MCF 10A (cell line): Measurements from ENCODE around the gene HBA2. TPM values are rescaled to one million over a fixed set of nuclear protein-coding genes. Genes with fewer than 3 reads are reported as not detected.
"Not testable (repeated sequence)": the region's sequence is repeated elsewhere in the genome, so short reads cannot be mapped to it uniquely, and the experiment has no call there.

Source experiments
- BruUV-seq: library from RNA; stranded (reverse); fragments of 400-500 nt; replicated peaks from 2 replicates; lab custom pipeline; 2021; lab: Mats Ljungman, UMichigan
- CTCF ChIA-PET: fragments of 300-600 bp; sonication (Branson Sonifier 250); formaldehyde crosslinking; extraction: SDS; loops from one replicate; lab custom pipeline; 2021; ENCODE audit warnings: antibody characterized with exemption, inconsistent platforms; lab: Yijun Ruan, JAX
- POLR2A ChIA-PET: fragments of 300-600, 350-650 bp; sonication (Branson Sonifier 250); formaldehyde crosslinking; extraction: SDS; loops from one replicate; lab custom pipeline; 2020; ENCODE audit warnings: antibody characterized with exemption, inconsistent platforms; lab: Yijun Ruan, JAX
- DNase-seq: peaks from one replicate; pipeline ENCODE4 v3.0.0-alpha.2; 2018; ENCODE audit not compliant: unreplicated experiment
- H3K27ac Mint-ChIP-seq: one replicate; pipeline ENCODE4 v1.8.0; 2022; ENCODE audit warnings: mild to moderate bottlenecking, low read depth, mixed read lengths; ENCODE audit not compliant: unreplicated experiment
- H3K27me3 Mint-ChIP-seq: one replicate; pipeline ENCODE4 v1.8.0; 2022; ENCODE audit warnings: mixed read lengths; ENCODE audit not compliant: insufficient read depth, unreplicated experiment
- H3K36me3 Mint-ChIP-seq: one replicate; pipeline ENCODE4 v1.8.0; 2022; ENCODE audit warnings: mild to moderate bottlenecking, moderate library complexity, mixed read lengths; ENCODE audit not compliant: insufficient read depth, unreplicated experiment
- H3K4me1 Mint-ChIP-seq: one replicate; pipeline ENCODE4 v1.8.0; 2022; ENCODE audit warnings: mixed read lengths; ENCODE audit not compliant: insufficient read depth, unreplicated experiment
- H3K4me3 Mint-ChIP-seq: one replicate; pipeline ENCODE4 v1.8.0; 2022; ENCODE audit warnings: mild to moderate bottlenecking, moderate library complexity, mixed read lengths; ENCODE audit not compliant: unreplicated experiment
- H3K9me3 Mint-ChIP-seq: one replicate; pipeline ENCODE4 v1.8.0; 2022; ENCODE audit warnings: mixed read lengths; ENCODE audit not compliant: unreplicated experiment
- intact Hi-C: fragments of 100-400 bp; cut with micrococcal nuclease; formaldehyde crosslinking; loops from 2 replicates; pipeline ENCODE4 v1.14.1; 2022
- total RNA-seq: library from RNA; stranded (reverse); gene quantifications from 2 replicates; pipeline ENCODE4 v1.2.3, GENCODE V29; 2022
- TF ChIP-seq, protein P1 (sequence below): fragments of 200-600 bp; IDR thresholded peaks from one replicate; pipeline ENCODE4 v1.8.0; 2022; ENCODE audit warnings: antibody characterized with exemption, mild to moderate bottlenecking; ENCODE audit not compliant: unreplicated experiment

HBA2 gene
- total RNA-seq, 1 experiment from 2014 or later, result not detected

DNA sequence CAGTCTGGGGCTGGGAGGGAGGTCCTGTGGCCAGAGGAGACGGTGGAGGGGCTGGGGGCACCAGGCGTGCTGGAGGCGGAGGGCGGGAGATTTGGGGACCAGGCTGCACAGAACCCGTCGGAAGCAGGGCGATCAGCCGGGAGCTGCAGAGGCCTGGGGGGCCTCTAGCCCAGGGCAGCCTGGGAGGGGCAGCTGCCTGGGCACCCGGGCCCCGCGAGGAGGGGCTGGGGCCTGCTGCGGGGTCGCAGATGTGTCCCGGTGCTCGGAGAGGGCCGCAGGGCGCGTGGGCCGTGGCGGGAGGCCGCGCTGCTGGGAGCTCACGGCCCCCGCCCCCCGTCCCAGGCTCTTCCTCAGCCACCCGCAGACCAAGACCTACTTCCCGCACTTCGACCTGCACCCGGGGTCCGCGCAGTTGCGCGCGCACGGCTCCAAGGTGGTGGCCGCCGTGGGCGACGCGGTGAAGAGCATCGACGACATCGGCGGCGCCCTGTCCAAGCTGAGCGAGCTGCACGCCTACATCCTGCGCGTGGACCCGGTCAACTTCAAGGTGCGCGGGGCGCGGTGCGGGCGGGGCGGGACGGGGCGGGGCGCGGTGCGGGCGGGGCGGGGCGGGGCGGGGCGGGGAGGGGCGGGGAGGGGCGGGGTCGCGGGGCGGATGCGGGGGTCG lies 19.0 kb upstream of the HBA2 start:
- CTCF ChIA-PET, result not testable (repeated sequence)

DNA sequence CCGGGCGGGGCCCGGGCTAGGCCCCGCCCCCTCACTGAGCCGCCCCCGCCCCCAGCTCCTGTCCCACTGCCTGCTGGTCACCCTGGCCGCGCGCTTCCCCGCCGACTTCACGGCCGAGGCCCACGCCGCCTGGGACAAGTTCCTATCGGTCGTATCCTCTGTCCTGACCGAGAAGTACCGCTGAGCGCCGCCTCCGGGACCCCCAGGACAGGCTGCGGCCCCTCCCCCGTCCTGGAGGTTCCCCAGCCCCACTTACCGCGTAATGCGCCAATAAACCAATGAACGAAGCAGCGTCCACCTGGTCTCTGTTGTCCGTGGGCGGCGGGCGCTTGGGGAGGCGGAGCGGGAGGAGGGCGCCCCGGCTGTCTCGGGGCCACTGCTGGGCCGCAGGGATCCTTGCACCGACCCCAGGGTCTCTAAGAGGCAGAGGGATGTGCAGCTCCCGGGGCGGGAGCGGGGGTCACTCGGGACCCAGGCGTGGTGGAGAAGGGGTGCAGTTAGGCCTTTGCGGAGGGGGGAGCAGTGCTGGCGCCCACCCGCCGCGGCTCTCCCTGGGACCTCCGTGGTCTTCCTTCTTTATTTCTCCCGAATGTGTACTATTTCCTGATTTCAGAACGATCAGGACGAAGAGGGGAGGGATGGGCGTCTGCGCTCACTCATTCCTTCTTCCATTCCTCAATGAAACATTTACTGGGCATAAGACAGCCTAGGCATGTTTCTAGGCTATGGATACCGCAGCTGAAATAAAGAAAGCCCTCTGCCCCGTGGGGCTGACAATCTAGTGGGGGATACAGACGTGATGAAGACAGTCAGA lies 18.3 kb upstream of the HBA2 start:
- TF ChIP-seq, protein P1, sequence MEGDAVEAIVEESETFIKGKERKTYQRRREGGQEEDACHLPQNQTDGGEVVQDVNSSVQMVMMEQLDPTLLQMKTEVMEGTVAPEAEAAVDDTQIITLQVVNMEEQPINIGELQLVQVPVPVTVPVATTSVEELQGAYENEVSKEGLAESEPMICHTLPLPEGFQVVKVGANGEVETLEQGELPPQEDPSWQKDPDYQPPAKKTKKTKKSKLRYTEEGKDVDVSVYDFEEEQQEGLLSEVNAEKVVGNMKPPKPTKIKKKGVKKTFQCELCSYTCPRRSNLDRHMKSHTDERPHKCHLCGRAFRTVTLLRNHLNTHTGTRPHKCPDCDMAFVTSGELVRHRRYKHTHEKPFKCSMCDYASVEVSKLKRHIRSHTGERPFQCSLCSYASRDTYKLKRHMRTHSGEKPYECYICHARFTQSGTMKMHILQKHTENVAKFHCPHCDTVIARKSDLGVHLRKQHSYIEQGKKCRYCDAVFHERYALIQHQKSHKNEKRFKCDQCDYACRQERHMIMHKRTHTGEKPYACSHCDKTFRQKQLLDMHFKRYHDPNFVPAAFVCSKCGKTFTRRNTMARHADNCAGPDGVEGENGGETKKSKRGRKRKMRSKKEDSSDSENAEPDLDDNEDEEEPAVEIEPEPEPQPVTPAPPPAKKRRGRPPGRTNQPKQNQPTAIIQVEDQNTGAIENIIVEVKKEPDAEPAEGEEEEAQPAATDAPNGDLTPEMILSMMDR, result no peak
- POLR2A ChIA-PET, result no interaction called here
- H3K4me3 Mint-ChIP-seq, result peak overlapping the region; percentile 49
- CTCF ChIA-PET, result interaction anchor here (0.6 kb wide), 1 partner anchor 207 kb away, joined by 4 read pairs; no protein-coding TSS in a partner anchor
- no peaks in the 10 kb centered on the region for H3K36me3 Mint-ChIP-seq
- DNase-seq, result no peak
- BruUV-seq, result no TSS peak
- intact Hi-C loops, result no loop called here
- H3K4me1 Mint-ChIP-seq, result peaks cover 13% of the 10 kb centered on the region
- H3K9me3 Mint-ChIP-seq, result no peaks in the 10 kb centered on the region
- H3K27ac Mint-ChIP-seq, result no peak overlapping the region
- peaks cover 34% of the 10 kb centered on the region for H3K27me3 Mint-ChIP-seq

More for the DNA sequence above, 19.0 kb upstream of the HBA2 start:
- intact Hi-C loops, H3K4me3 Mint-ChIP-seq, POLR2A ChIA-PET, BruUV-seq, H3K27ac Mint-ChIP-seq, H3K36me3 Mint-ChIP-seq, DNase-seq, H3K9me3 Mint-ChIP-seq: not testable (repeated sequence)
- Mint-ChIP-seq H3K4me1 (peaks cover 15% of the 10 kb centered on the region), H3K27me3 (peaks cover 27% of the 10 kb centered on the region)

DNA sequence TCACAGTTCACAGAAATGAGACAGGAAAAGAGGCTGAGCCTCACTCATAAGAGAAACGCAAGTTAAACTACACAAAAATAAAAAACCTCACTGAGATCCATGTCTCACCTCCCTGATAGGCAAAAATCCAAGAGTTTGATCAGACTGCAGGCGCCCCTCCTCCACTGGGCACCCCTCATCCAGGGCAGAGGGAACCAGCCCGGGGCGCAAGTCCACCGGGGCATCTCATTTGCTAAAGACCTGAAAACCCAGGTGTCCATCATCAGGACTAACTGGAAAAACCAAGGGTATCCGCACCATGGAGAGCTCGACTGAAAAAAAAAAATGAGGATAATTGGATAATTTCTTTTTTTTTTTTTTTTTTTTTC lies 17.7 kb upstream of the HBA2 start:
- Mint-ChIP-seq H3K27ac (no peak overlapping the region), H3K9me3 (no peaks in the 10 kb centered on the region), H3K4me1 (peaks cover 17% of the 10 kb centered on the region), H3K4me3 (peak overlapping the region; percentile 49), H3K27me3 (peaks cover 40% of the 10 kb centered on the region), H3K36me3 (no peaks in the 10 kb centered on the region)
- BruUV-seq, result no TSS peak
- intact Hi-C loops, result no loop called here
- ChIA-PET POLR2A (no interaction called here), CTCF (interaction anchor here (0.6 kb wide), 1 partner anchor 207 kb away, joined by 4 read pairs; no protein-coding TSS in a partner anchor)
- no peak for DNase-seq
- TF ChIP-seq, protein P1, result no peak

DNA sequence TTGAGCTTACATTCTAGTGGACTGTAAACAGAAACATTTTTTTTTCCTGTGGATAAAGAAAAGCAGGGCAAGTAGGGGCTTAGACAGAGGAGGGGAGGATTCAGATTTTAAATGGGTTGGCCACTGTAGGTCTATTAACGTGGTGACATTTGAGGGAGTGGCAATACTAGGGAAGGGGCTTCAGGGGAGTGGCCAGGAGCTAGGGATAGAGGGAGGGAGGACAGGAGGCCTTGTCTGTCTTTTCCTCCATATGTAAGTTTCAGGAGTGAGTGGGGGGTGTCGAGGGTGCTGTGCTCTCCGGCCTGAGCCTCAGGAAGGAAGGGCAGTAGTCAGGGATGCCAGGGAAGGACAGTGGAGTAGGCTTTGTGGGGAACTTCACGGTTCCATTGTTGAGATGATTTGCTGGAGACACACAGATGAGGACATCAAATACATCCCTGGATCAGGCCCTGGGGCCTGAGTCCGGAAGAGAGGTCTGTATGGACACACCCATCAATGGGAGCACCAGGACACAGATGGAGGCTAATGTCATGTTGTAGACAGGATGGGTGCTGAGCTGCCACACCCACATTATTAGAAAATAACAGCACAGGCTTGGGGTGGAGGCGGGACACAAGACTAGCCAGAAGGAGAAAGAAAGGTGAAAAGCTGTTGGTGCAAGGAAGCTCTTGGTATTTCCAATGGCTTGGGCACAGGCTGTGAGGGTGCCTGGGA lies 13.4 kb upstream of the HBA2 start:
- Mint-ChIP-seq H3K36me3 (no peaks in the 10 kb centered on the region), H3K9me3 (no peaks in the 10 kb centered on the region), H3K27me3 (peaks cover 39% of the 10 kb centered on the region), H3K27ac (no peak overlapping the region), H3K4me3 (no peak overlapping the region), H3K4me1 (peaks cover 16% of the 10 kb centered on the region)
- BruUV-seq, result no TSS peak
- POLR2A ChIA-PET, result interaction anchor here (0.6 kb wide), 1 partner anchor 29 kb away, joined by 3 read pairs; no protein-coding TSS in a partner anchor
- CTCF ChIA-PET, result interaction anchor here (0.5 to 0.7 kb wide), 2 partner anchors 11 to 201 kb away, joined by 3 read pairs; no protein-coding TSS in a partner anchor
- TF ChIP-seq, protein P1, result no peak
- intact Hi-C loops, result no loop called here
- DNase-seq, result no peak

DNA sequence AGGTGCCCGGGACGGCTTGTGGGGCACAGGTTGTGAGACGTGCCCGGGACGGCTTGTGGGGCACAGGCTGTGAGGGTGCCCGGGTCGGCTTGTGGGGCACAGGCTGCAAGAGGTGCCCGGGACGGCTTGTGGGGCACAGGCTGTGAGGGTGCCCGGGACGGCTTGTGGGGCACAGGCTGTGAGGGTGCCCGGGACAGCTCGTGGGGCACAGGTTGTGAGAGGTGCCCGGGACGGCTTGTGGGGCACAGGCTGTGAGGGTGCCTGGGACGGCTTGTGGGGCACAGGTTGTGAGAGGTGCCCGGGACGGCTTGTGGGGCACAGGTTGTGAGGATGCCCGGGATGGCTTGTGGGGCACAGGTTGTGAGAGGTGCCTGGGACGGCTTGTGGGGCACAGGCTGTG lies 12.4 kb upstream of the HBA2 start:
- H3K4me3 Mint-ChIP-seq, intact Hi-C loops, H3K27ac Mint-ChIP-seq, H3K36me3 Mint-ChIP-seq, H3K9me3 Mint-ChIP-seq, H3K4me1 Mint-ChIP-seq, CTCF ChIA-PET, DNase-seq, BruUV-seq: not testable (repeated sequence)
- POLR2A ChIA-PET, result interaction anchor here (1.1 kb wide), 1 partner anchor 15 kb away, joined by 3 read pairs; no protein-coding TSS in a partner anchor
- peaks cover 30% of the 10 kb centered on the region for H3K27me3 Mint-ChIP-seq
